GM13976 (cell line): Measurements from ENCODE around the gene ABCC1.

Source experiments
- DNase-seq: peaks from one replicate; pipeline ENCODE4 v3.0.0; 2012; ENCODE audit warnings: low spot score
- in situ Hi-C: fragments of 300-500 bp; cut with MboI; formaldehyde crosslinking; loops from one replicate; pipeline ENCODE4 v1.12.0; 2022; ENCODE audit warnings: low sequenced_read_pairs, mixed read lengths, inconsistent platforms; ENCODE audit not compliant: unreplicated experiment
- TF ChIP-seq, protein P1 (sequence below): IDR thresholded peaks from 2 replicates; pipeline ENCODE4 v1.5.1; 2012; ENCODE audit warnings: borderline replicate concordance, mild to moderate bottlenecking; ENCODE audit not compliant: insufficient read depth; ENCODE audit errors: extremely low read depth, missing control alignments, control extremely low read depth

ABCC1 gene

DNA sequence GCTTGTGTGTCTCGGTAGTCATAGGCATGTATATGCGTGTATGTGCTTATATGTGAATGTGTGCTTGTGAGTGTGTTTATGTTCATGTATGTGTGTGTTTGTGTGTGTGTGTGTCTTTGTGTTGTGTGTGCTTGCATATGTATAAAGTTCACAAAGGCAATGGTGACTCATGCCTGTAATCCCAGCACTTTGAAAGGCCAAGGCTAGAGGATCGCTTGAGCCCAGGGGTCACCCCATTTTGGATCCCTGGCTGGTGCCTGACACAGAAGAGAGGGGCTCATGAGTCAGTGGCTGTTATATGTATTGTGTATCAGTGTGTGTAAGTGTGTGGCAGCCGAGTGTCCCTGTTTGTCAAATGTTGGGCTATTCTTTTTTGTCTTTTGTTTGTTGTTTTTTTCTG is 69.3 kb downstream of the ABCC1 start:
- in situ Hi-C loops, result no loop called here
- TF ChIP-seq, protein P1, sequence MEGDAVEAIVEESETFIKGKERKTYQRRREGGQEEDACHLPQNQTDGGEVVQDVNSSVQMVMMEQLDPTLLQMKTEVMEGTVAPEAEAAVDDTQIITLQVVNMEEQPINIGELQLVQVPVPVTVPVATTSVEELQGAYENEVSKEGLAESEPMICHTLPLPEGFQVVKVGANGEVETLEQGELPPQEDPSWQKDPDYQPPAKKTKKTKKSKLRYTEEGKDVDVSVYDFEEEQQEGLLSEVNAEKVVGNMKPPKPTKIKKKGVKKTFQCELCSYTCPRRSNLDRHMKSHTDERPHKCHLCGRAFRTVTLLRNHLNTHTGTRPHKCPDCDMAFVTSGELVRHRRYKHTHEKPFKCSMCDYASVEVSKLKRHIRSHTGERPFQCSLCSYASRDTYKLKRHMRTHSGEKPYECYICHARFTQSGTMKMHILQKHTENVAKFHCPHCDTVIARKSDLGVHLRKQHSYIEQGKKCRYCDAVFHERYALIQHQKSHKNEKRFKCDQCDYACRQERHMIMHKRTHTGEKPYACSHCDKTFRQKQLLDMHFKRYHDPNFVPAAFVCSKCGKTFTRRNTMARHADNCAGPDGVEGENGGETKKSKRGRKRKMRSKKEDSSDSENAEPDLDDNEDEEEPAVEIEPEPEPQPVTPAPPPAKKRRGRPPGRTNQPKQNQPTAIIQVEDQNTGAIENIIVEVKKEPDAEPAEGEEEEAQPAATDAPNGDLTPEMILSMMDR, result no peak
- no peak for DNase-seq

GRCh38 chr16:16019488-16019887 is 70.1 kb downstream of the ABCC1 start:
- DNase-seq, result no peak
- TF ChIP-seq, protein P1, result no peak
- in situ Hi-C loops, result no loop called here

- no peak for DNase-seq
- in situ Hi-C loops, result no loop called here
- TF ChIP-seq, protein P1, result no peak
Observed at GRCh38 chr16:16020291-16020690, 70.9 kb downstream of the ABCC1 start.

- TF ChIP-seq, protein P1, result no peak
- in situ Hi-C loops, result no loop called here
- no peak for DNase-seq
Observed at GRCh38 chr16:16021020-16021419, 71.6 kb downstream of the ABCC1 start.

DNA sequence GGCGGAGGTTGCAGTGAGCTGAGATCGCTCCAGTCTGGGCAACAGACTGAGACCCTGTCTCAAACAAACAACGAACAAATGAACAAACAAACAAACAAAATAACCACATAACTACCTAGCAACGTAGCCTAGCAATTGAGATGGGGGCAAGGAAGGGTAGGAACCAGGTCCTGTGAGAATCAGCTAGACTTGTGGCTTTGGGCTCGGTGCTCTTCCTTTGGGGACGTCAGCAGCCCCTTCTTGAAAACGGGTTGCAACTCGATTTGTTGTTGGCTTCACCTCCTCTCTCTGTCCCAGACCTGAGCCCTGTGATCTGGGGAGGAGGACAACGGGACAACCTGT is 72.2 kb downstream of the ABCC1 start:
- in situ Hi-C loops, result no loop called here
- no peak for DNase-seq
- TF ChIP-seq, protein P1, result no peak

DNA sequence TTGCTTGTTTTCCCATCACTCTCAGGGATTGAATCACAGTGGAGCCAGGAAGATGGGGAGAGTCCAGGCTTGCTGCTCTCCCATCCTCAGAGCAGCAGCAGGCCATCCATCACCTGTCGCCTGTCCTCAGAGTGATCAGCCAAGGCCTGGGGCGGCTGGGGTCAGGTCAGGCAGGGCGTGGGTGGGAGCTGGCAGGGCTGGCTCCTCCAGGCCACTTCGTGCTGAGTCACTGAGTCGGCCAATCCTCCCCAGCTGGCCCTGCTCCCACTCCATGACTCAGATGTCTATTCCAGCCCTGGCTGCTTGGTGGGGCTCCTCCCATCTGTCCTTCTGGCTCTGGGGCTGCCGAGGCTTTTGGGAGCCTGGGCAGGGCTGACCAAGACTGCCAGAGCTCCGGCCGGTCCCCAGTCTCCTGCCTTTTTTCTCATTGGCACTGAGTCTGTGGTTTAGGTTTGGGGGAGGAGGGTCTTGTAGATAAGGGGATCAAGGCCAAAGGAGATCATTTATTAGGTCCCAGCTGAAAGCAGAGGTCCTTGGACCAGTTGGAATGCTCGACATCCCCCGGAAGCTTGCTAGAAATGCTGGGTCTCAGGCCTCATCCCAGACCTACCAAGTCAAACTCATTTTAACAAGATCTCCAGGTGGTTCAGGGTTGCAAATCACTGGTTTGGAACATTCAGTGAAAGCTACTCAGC is 72.7 kb downstream of the ABCC1 start:
- TF ChIP-seq, protein P1, result no peak
- in situ Hi-C loops, result no loop called here
- DNase-seq, result no peak
